Endothelial cell of umbilical vein (primary cell): ENCODE data around the gene PARP16. TPM values are rescaled to one million over a fixed set of nuclear protein-coding genes. Genes with fewer than 3 reads are reported as not detected.

Experiments used
- BruUV-seq: library from RNA; stranded (reverse); fragments of 400-500 nt; replicated peaks from 2 replicates; lab custom pipeline; 2021; lab: Mats Ljungman, UMichigan
- CTCF ChIA-PET: fragments of 300-600, 350-600 bp; sonication (Branson Sonifier 250); formaldehyde crosslinking; loops from one replicate; lab custom pipeline; 2021; ENCODE audit warnings: antibody characterized with exemption, inconsistent platforms; lab: Charles Lee
- POLR2A ChIA-PET: fragments of 300-600, 350-600 bp; sonication (Branson Sonifier 250); formaldehyde crosslinking; loops from one replicate; lab custom pipeline; 2021; ENCODE audit warnings: antibody characterized with exemption, inconsistent platforms; lab: Charles Lee
- DNase-seq: peaks from one replicate; pipeline ENCODE4 v3.0.0-alpha.2; 2011; ENCODE audit warnings: low read depth, low spot score
- FAIRE-seq: peaks from 2 replicates; lab custom pipeline; 2011; peaks lifted over from hg19 to GRCh38; lab: Jason Lieb, UNC
- H2AFZ ChIP-seq: 2 replicates; pipeline ENCODE4 v1.6.0; 2012; ENCODE audit warnings: low read depth, low read length, control low read depth, inconsistent platforms
- H3K27ac ChIP-seq: 2 replicates; pipeline ENCODE4 v1.5.1; 2011; ENCODE audit warnings: low read depth, mild to moderate bottlenecking, control low read depth, low read length, moderate library complexity; ENCODE audit not compliant: insufficient read depth
- H3K27me3 ChIP-seq, 2 experiments: 2 replicates each; pipeline versions ENCODE4 v1.6.0 to v1.6.1; 2011; ENCODE audit warnings: low read length in 2 of 2, mixed read lengths in 1 of 2; ENCODE audit not compliant: control insufficient read depth in 2 of 2, insufficient read depth in 2 of 2
- H3K36me3 ChIP-seq, 2 experiments: 2 replicates in 1 of 2; 3 replicates in 1 of 2; pipeline ENCODE4 v1.5.1; 2011; ENCODE audit warnings: low read length in 2 of 2, mild to moderate bottlenecking in 1 of 2, moderate library complexity in 1 of 2; ENCODE audit not compliant: control insufficient read depth in 2 of 2, insufficient read depth in 2 of 2; ENCODE audit errors: extremely low read depth in 1 of 2
- H3K4me1 ChIP-seq: 3 replicates; pipeline ENCODE4 v1.5.1; 2011; ENCODE audit warnings: mild to moderate bottlenecking, low read length; ENCODE audit not compliant: control insufficient read depth, insufficient read depth; ENCODE audit errors: extremely low read depth
- H3K4me2 ChIP-seq: 2 replicates; pipeline ENCODE4 v1.6.1; 2011; ENCODE audit warnings: low read length, control low read depth, mixed read lengths; ENCODE audit not compliant: insufficient read depth
- H3K4me3 ChIP-seq, 3 experiments: fragments of 200-600 bp in 1 of 3; sonication (generic), shearing (Covaris generic) in 1 of 3; replicated peaks in 1 of 3; 2 replicates each; pipeline ENCODE4 v1.5.1; 2011 to 2016; ENCODE audit warnings: control low read depth in 3 of 3, low read length in 3 of 3, mild to moderate bottlenecking in 2 of 3, inconsistent platforms in 1 of 3, low read depth in 1 of 3, moderate library complexity in 1 of 3; ENCODE audit not compliant: insufficient read depth in 1 of 3
- H3K79me2 ChIP-seq: 2 replicates; pipeline ENCODE4 v1.6.0; 2012; ENCODE audit warnings: low read length, inconsistent platforms; ENCODE audit not compliant: control insufficient read depth, insufficient read depth
- H3K9ac ChIP-seq: replicated peaks from 2 replicates; pipeline ENCODE3; 2011; ENCODE audit warnings: low read length, control low read depth; ENCODE audit not compliant: insufficient read depth; ENCODE audit errors: extremely low read depth
- H3K9me1 ChIP-seq: replicated peaks from 3 replicates; pipeline ENCODE4 v1.6.0; 2011; ENCODE audit warnings: mild to moderate bottlenecking, low read length; ENCODE audit not compliant: control insufficient read depth, insufficient read depth; ENCODE audit errors: extremely low read depth
- H3K9me3 ChIP-seq: replicated peaks from 2 replicates; pipeline ENCODE4 v1.5.1; 2012; ENCODE audit warnings: low read length, inconsistent platforms; ENCODE audit not compliant: control insufficient read depth, insufficient read depth
- H4K20me1 ChIP-seq: replicated peaks from 2 replicates; pipeline ENCODE3; 2011; ENCODE audit warnings: mild to moderate bottlenecking, low read length; ENCODE audit not compliant: control insufficient read depth, insufficient read depth; ENCODE audit errors: extremely low read depth
- CTCF ChIP-seq, 2 donors: IDR thresholded peaks; 1 replicate in 1 of 2; 2 replicates in 1 of 2; pipeline ENCODE4 v1.5.1; 2011; ENCODE audit warnings: low read length in 2 of 2, mild to moderate bottlenecking in 2 of 2, moderate library complexity in 2 of 2, control low read depth in 1 of 2, inconsistent platforms in 1 of 2, low read depth in 1 of 2; ENCODE audit not compliant: insufficient read depth in 1 of 2; ENCODE audit errors: extremely low read depth in 1 of 2
- EZH2 ChIP-seq: IDR thresholded peaks from 2 replicates; pipeline ENCODE4 v1.6.1; 2012; ENCODE audit warnings: borderline replicate concordance, low read depth, mild to moderate bottlenecking, moderate library complexity, low read length, inconsistent platforms; ENCODE audit not compliant: severe bottlenecking
- FOS ChIP-seq: IDR thresholded peaks from 2 replicates; pipeline ENCODE4 v1.6.1; 2011; ENCODE audit warnings: mild to moderate bottlenecking, low read length, moderate library complexity, borderline replicate concordance; ENCODE audit not compliant: insufficient read depth
- GATA2 ChIP-seq: IDR thresholded peaks from 2 replicates; pipeline ENCODE4 v1.7.0; 2011; ENCODE audit warnings: low read depth, mild to moderate bottlenecking, moderate library complexity, mixed read lengths, low read length; ENCODE audit not compliant: insufficient read length, insufficient read depth
- JUN ChIP-seq: IDR thresholded peaks from 2 replicates; pipeline ENCODE4 v1.6.1; 2011; ENCODE audit warnings: borderline replicate concordance, low read depth; ENCODE audit not compliant: insufficient read length, insufficient read depth
- MAX ChIP-seq: IDR thresholded peaks from 2 replicates; pipeline ENCODE4 v1.6.1; 2011; ENCODE audit not compliant: insufficient read depth, insufficient read length
- MYC ChIP-seq: IDR thresholded peaks from one replicate; pipeline ENCODE4 v1.6.1; 2011; ENCODE audit warnings: mild to moderate bottlenecking, low read depth, low read length
- POLR2A ChIP-seq: IDR thresholded peaks from 2 replicates; pipeline ENCODE4 v1.6.1; 2012; ENCODE audit warnings: low read depth, mild to moderate bottlenecking, control low read depth, low read length
- POLR2AphosphoS5 ChIP-seq: IDR thresholded peaks from 2 replicates; pipeline ENCODE4 v1.6.1; 2012; ENCODE audit warnings: low read depth, mild to moderate bottlenecking, control low read depth, low read length, moderate library complexity; ENCODE audit not compliant: insufficient read depth
- dilution Hi-C: fragments of 300-500 bp; cut with MboI; formaldehyde crosslinking; loops from one replicate; pipeline ENCODE4 v1.15.0; 2019; ENCODE audit warnings: low sequenced_read_pairs; ENCODE audit not compliant: extremely low pct_ligation_motif_present
- intact Hi-C: fragments of 100-400 bp; cut with micrococcal nuclease; formaldehyde crosslinking; loops from one replicate; pipeline ENCODE4 v1.10.0; 2022
- polyA plus RNA-seq, 4 experiments: library from polyadenylated mRNA; depleted of rRNA in 3 of 4; stranded (reverse) in 3 of 4; unstranded in 1 of 4; fragments of >200 nt; gene quantifications; 2 replicates each; pipeline versions ENCODE4 v1.2.1 to v1.2.3, GENCODE V29; 2011 to 2012; ENCODE audit warnings: missing spikeins in 1 of 4
- total RNA-seq: library from RNA; stranded (reverse); gene quantifications from 2 replicates; pipeline ENCODE4 v1.2.3, GENCODE V29; 2021

PARP16 gene
- total and polyA plus RNA-seq, 2 donors (not counting 3 experiments of a cell fraction or from before 2014, with no cell fraction given), result 3.9 to 6.3 TPM

- H3K36me3 ChIP-seq, result no peaks in the 10 kb centered on the region
- dilution Hi-C loops (no loop called here), intact Hi-C loops (no loop called here)
- H4K20me1 ChIP-seq, result no peaks in the 10 kb centered on the region
- no peak for TF ChIP-seq JUN
- no peak for TF ChIP-seq MAX
- TF ChIP-seq POLR2A, result no peak
- no peak for TF ChIP-seq CTCF (IDR thresholded peaks at IDR 0.05; ENCODE audit: extremely low read depth in 1 of 2, insufficient read depth in 1 of 2, low read depth in 1 of 2, low read length in 2 of 2)
- TF ChIP-seq POLR2AphosphoS5, result no peak
- no peak for TF ChIP-seq GATA2
- no peak for TF ChIP-seq MYC
- no peak for TF ChIP-seq EZH2
- TF ChIP-seq FOS, result no peak
- no peak for DNase-seq
- H3K9ac ChIP-seq, result no peak overlapping the region
- no peaks in the 10 kb centered on the region for H3K79me2 ChIP-seq
- POLR2A ChIA-PET, result no interaction called here
- no peak for FAIRE-seq
- H3K4me1 ChIP-seq, result peaks cover 8% of the 10 kb centered on the region
- CTCF ChIA-PET, result interaction anchor here (1.0 to 2.1 kb wide), 7 partner anchors 12 to 132 kb away, joined by 3 to 57 read pairs (median 4); partner anchors contain the start of genes CLPX and PARP16
- H3K9me3 ChIP-seq, result no peaks in the 10 kb centered on the region
- no peaks in the 10 kb centered on the region for H3K9me1 ChIP-seq
- H2AFZ ChIP-seq, result no peak overlapping the region
- H3K27me3 ChIP-seq, result no peaks in the 10 kb centered on the region
- no peak overlapping the region for H3K4me3 ChIP-seq
- no peak overlapping the region for H3K27ac ChIP-seq
- H3K4me2 ChIP-seq, result no peak overlapping the region
- BruUV-seq, result no TSS peak
These were observed 12.0 kb upstream of the PARP16 start for GRCh38 chr15:65298731-65299130.
